A673 (cell line): ENCODE measurements around the gene HNRNPM. TPM values are rescaled to one million over a fixed set of nuclear protein-coding genes. Genes with fewer than 3 reads are reported as not detected.

Experiments used
- BruUV-seq: library from RNA; stranded (reverse); fragments of 400-500 nt; replicated peaks from 2 replicates; lab custom pipeline; 2021; lab: Mats Ljungman, UMichigan
- CTCF ChIA-PET: fragments of 300-600 bp; sonication (Branson Sonifier 250); formaldehyde crosslinking; loops from one replicate; lab custom pipeline; 2022; ENCODE audit warnings: antibody characterized with exemption; lab: Charles Lee
- POLR2A ChIA-PET: fragments of 300-600 bp; sonication (Branson Sonifier 250); formaldehyde crosslinking; loops from one replicate; lab custom pipeline; 2022; ENCODE audit warnings: antibody characterized with exemption; ENCODE audit not compliant: low non-redundant PET; lab: Charles Lee
- DNase-seq: peaks from one replicate; pipeline ENCODE4 v3.0.0-alpha.2; 2015; ENCODE audit warnings: low spot score
- H3K27ac ChIP-seq: fragments of 200-600 bp; sonication (generic); 2 replicates; pipeline ENCODE4 v1.5.1; 2016; ENCODE audit warnings: mixed run types, low read depth, mild to moderate bottlenecking, mixed read lengths, antibody characterized with exemption, low read length; ENCODE audit not compliant: poor library complexity, severe bottlenecking
- H3K27me3 ChIP-seq: fragments of 200-600 bp; sonication (generic); replicated peaks from 2 replicates; pipeline ENCODE4 v1.6.1; 2017; ENCODE audit warnings: mixed run types, low read depth, mild to moderate bottlenecking, mixed read lengths, antibody characterized with exemption, low read length; ENCODE audit not compliant: insufficient read depth, poor library complexity
- H3K36me3 ChIP-seq: fragments of 200-600 bp; sonication (generic); 2 replicates; pipeline ENCODE4 v1.6.1; 2016; ENCODE audit warnings: mixed run types, mild to moderate bottlenecking, mixed read lengths, antibody characterized with exemption, low read length; ENCODE audit not compliant: insufficient read depth, poor library complexity, severe bottlenecking
- H3K4me1 ChIP-seq: fragments of 200-600 bp; sonication (generic); 2 replicates; pipeline ENCODE4 v1.6.1; 2017; ENCODE audit warnings: mixed run types, mild to moderate bottlenecking, mixed read lengths, antibody characterized with exemption, low read length; ENCODE audit not compliant: insufficient read depth, poor library complexity, severe bottlenecking
- H3K4me3 ChIP-seq: fragments of 200-600 bp; sonication (generic); 2 replicates; pipeline ENCODE4 v1.5.1; 2016; ENCODE audit warnings: low read depth, mixed run types, mild to moderate bottlenecking, mixed read lengths, low read length; ENCODE audit not compliant: poor library complexity, severe bottlenecking
- H3K9me3 ChIP-seq: fragments of 200-600 bp; sonication (generic); 2 replicates; pipeline ENCODE4 v1.6.1; 2016; ENCODE audit warnings: mixed run types, low read depth, mild to moderate bottlenecking, mixed read lengths, antibody characterized with exemption, low read length; ENCODE audit not compliant: poor library complexity, severe bottlenecking
- EZH2 ChIP-seq: fragments of 200-600 bp; sonication (generic); IDR thresholded peaks from 2 replicates; pipeline ENCODE4 v1.6.1; 2017; ENCODE audit warnings: borderline replicate concordance, low read depth, mild to moderate bottlenecking, mixed read lengths, antibody characterized with exemption, low read length; ENCODE audit not compliant: poor library complexity, severe bottlenecking
- intact Hi-C: fragments of 100-400 bp; cut with micrococcal nuclease; formaldehyde crosslinking; loops from one replicate; pipeline ENCODE4 v1.10.0; 2022; ENCODE audit not compliant: unreplicated experiment
- total RNA-seq: library from RNA; stranded (reverse); gene quantifications from 2 replicates; pipeline ENCODE4 v1.2.3, GENCODE V29; 2021
- TF ChIP-seq, protein P1 (sequence below): fragments of 300-800, 200-600 bp; sonication (generic); conservative IDR thresholded peaks from 2 replicates; pipeline ENCODE4 v1.5.1; 2017; ENCODE audit warnings: low read depth, mild to moderate bottlenecking, antibody characterized with exemption, low read length, moderate library complexity, mixed read lengths

Gene HNRNPM
- total RNA-seq, 1 experiment from 2014 or later: 436 TPM

DNA sequence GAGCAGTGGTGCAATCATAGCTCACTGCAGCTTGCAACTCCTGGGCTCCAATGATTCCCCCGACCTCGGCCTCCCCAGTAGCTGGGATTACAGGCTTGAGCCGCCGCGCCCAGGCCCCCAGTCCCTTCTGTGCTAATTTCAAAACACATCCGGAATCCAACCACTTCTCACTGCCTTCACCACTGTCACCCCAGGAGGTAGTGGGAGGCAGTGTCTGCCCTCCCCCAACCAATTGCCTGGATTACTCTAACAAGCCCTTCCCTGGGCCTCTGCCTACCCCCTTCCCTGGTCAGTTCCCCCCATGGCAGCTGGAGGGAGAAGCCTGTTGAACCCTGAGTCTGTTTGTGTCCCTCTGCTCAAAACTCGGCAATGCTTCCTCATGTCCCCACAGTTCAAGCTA, 55.4 kb downstream of the HNRNPM start:
- H3K4me1 ChIP-seq: peaks cover 10% of the 10 kb centered on the region
- DNase-seq: peak; percentile 65
- H3K27me3 ChIP-seq: no peaks in the 10 kb centered on the region
- H3K9me3 ChIP-seq: no peaks in the 10 kb centered on the region
- H3K36me3 ChIP-seq: no peaks in the 10 kb centered on the region
- H3K4me3 ChIP-seq: no peak overlapping the region
- no peak for TF ChIP-seq EZH2
- ChIA-PET CTCF (no interaction called here), POLR2A (no interaction called here)
- no TSS peak for BruUV-seq
- intact Hi-C loops: no loop called here
- no peak overlapping the region for H3K27ac ChIP-seq

DNA sequence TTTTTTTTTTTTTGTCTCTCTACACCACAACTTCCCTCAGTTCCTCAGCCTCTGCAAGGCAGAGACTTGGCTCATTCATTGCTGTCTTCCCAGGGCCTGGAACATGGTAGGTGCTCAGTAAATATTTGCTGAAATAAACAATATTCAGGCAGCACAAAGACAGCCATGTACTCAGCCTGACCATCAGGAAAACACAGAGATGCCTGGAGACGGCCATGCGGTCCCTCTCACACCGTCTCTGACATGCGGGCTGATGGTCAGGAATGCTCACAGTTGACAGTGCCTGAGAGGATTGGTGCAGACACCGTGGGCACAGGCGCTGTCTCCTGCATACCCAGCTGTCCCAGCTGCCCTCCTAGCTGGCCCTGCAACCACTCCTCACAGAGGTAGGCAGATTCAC, 56.7 kb downstream of the HNRNPM start:
- Histone ChIP-seq H3K9me3 (no peaks in the 10 kb centered on the region), H3K36me3 (no peaks in the 10 kb centered on the region), H3K27ac (no peak overlapping the region), H3K4me1 (peaks cover 20% of the 10 kb centered on the region), H3K27me3 (no peaks in the 10 kb centered on the region), H3K4me3 (no peak overlapping the region)
- intact Hi-C loops: no loop called here
- no TSS peak for BruUV-seq
- POLR2A ChIA-PET: no interaction called here
- CTCF ChIA-PET: no interaction called here
- no peak for TF ChIP-seq EZH2
- TF ChIP-seq, protein P1, sequence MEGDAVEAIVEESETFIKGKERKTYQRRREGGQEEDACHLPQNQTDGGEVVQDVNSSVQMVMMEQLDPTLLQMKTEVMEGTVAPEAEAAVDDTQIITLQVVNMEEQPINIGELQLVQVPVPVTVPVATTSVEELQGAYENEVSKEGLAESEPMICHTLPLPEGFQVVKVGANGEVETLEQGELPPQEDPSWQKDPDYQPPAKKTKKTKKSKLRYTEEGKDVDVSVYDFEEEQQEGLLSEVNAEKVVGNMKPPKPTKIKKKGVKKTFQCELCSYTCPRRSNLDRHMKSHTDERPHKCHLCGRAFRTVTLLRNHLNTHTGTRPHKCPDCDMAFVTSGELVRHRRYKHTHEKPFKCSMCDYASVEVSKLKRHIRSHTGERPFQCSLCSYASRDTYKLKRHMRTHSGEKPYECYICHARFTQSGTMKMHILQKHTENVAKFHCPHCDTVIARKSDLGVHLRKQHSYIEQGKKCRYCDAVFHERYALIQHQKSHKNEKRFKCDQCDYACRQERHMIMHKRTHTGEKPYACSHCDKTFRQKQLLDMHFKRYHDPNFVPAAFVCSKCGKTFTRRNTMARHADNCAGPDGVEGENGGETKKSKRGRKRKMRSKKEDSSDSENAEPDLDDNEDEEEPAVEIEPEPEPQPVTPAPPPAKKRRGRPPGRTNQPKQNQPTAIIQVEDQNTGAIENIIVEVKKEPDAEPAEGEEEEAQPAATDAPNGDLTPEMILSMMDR: no peak
- DNase-seq: no peak

DNA sequence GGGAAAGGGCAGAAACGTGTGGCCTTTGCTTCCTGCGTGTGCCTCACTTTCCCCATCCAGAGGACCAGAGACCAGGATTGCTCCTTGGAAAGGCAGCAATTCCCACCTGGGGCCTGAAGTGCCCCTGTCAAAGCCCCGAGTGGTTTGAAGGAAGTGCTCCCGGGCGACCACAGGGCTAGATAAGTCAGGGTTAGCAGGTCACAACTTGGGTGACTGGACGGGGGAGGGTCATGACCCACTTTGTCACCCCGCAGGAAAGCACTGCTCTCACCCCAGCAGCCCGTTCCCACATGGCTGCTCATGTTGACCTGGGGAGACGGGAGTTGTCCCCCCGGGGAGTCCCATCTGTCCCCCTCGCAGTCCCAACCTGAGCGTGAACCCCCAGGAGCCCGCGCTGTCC, 57.2 kb downstream of the HNRNPM start:
- no peak for TF ChIP-seq EZH2
- TF ChIP-seq, protein P1: no peak
- H3K4me3 ChIP-seq: no peak overlapping the region
- no TSS peak for BruUV-seq
- peaks cover 21% of the 10 kb centered on the region for H3K4me1 ChIP-seq
- no peak overlapping the region for H3K27ac ChIP-seq
- ChIA-PET POLR2A (no interaction called here), CTCF (no interaction called here)
- H3K36me3 ChIP-seq: no peaks in the 10 kb centered on the region
- H3K9me3 ChIP-seq: no peaks in the 10 kb centered on the region
- intact Hi-C loops: no loop called here
- no peak for DNase-seq
- no peaks in the 10 kb centered on the region for H3K27me3 ChIP-seq

DNA sequence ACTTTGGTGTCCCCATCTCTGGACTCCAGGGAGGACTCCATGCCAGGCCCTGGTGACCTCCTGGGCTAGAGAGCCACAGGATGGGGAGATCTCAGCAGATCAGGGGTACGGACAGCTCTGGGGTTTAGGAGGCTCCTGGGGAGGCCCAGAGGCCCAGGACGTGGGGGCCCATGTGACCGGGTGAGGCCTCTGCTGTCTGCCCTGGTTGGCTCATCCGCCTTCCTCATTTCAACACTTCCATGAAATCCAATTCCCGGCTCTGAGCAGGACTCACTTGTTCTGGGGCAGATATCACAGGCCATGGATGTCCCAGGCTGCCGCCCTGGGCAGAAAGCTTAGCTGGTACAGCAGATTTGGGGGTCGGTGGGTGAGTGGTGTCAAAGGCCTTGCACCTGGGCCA, 58.7 kb downstream of the HNRNPM start:
- Histone ChIP-seq H3K27me3 (no peaks in the 10 kb centered on the region), H3K4me1 (peaks cover 21% of the 10 kb centered on the region), H3K9me3 (no peaks in the 10 kb centered on the region), H3K36me3 (no peaks in the 10 kb centered on the region), H3K27ac (no peak overlapping the region), H3K4me3 (no peak overlapping the region)
- no peak for DNase-seq
- ChIA-PET CTCF (interaction anchor here (0.7 kb wide), 2 partner anchors 59 to 76 kb away, joined by 11 to 12 read pairs; no protein-coding TSS in a partner anchor), POLR2A (no interaction called here)
- intact Hi-C loops: no loop called here
- TF ChIP-seq, protein P1: no peak
- no peak for TF ChIP-seq EZH2
- BruUV-seq: no TSS peak
